ENCODE results near the gene CD47. TPM values are rescaled to one million over a fixed set of nuclear protein-coding genes. Genes with fewer than 3 reads are reported as not detected.

Gene CD47
- total RNA-seq, 1 experiment from 2014 or later = 89.7 TPM

DNA sequence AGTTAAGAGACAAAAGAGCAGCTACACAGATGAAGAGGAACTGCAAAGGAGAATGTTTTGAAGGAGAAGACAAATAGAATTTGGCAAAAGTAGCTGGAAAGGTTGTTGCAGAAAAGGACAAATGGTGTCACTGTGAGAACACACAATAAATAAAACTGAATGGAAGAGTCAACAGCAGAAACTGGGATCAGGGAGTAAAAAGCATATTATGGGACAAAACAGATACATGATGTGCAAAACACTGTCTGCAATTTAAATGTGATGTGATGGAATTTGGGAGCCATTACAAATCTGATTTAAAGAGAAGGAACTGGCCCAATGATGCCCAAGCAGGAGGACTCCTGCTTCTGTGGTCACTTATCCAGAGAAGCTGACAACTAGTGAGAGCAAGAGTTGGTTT lies 46.1 kb downstream of the CD47 start:
- DNase-seq (ENCODE audit: low read depth, low spot score) (no peak), ATAC-seq (no peak)
- POLR2A ChIA-PET = interaction anchor here (0.7 kb wide), 1 partner anchor 225 kb away, joined by 9 read pairs; no protein-coding TSS in a partner anchor
- Histone ChIP-seq H3K4me3 (ENCODE audit: low read depth in 2 of 2, low read length in 2 of 2) (no peak overlapping the region), H3K27me3 (ENCODE audit: control insufficient read depth, insufficient read depth, low read length) (no peaks in the 10 kb centered on the region), H3K27ac (ENCODE audit: low read length) (no peak overlapping the region), H3K9me3 (ENCODE audit: control insufficient read depth, insufficient read depth, low read depth, low read length) (no peaks in the 10 kb centered on the region), H3K36me3 (ENCODE audit: control insufficient read depth, insufficient read depth, low read length) (peaks cover 2% of the 10 kb centered on the region; the same call in 1 of the 2 replicates), H3K4me1 (ENCODE audit: control insufficient read depth, insufficient read depth, low read length) (no peaks in the 10 kb centered on the region)
- BruUV-seq (replicated peaks) = no TSS peak
- TF ChIP-seq REST (IDR thresholded peaks at IDR 0.05; ENCODE audit: insufficient read depth in 1 of 2, low read depth in 2 of 2, low read length in 1 of 2) = no peak
- intact Hi-C loops (cut with micrococcal nuclease; ENCODE audit: unreplicated experiment) (no loop called here), in situ Hi-C loops (cut with HindIII; ENCODE audit: low pct_unique_long_range_greater_than_20kb, low sequenced_read_pairs) (no loop called here)
- CTCF ChIA-PET = no interaction called here

DNA sequence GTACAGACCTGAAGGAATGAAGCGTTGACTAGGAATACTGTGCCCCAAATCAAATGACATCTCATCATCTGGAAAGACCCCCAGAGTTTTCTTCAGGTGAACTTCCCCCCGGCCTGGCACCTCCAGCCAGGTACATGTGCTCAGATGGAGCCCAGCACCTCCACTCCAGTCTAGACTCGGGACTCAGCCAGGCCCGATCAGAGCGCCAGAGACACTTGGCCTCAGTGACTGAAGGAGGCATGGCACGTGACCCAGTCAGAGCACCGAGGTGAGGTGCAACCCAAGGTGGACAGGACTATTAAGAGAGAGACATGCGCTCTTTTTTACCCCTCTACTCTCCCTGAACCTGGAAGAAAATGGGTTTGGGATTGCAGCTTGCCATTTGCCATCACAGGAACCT lies 48.5 kb downstream of the CD47 start:
- Histone ChIP-seq H3K27ac (ENCODE audit: low read length) (no peak overlapping the region), H3K36me3 (ENCODE audit: control insufficient read depth, insufficient read depth, low read length) (peaks cover 2% of the 10 kb centered on the region; the same call in 1 of the 2 replicates), H3K4me1 (ENCODE audit: control insufficient read depth, insufficient read depth, low read length) (no peaks in the 10 kb centered on the region), H3K4me3 (ENCODE audit: low read depth in 2 of 2, low read length in 2 of 2) (no peak overlapping the region), H3K27me3 (ENCODE audit: control insufficient read depth, insufficient read depth, low read length) (no peaks in the 10 kb centered on the region), H3K9me3 (ENCODE audit: control insufficient read depth, insufficient read depth, low read depth, low read length) (no peaks in the 10 kb centered on the region)
- ChIA-PET CTCF (no interaction called here), POLR2A (no interaction called here)
- intact Hi-C loops (cut with micrococcal nuclease; ENCODE audit: unreplicated experiment) = no loop called here
- ATAC-seq = no peak
- in situ Hi-C loops (cut with HindIII; ENCODE audit: low pct_unique_long_range_greater_than_20kb, low sequenced_read_pairs) = no loop called here
- TF ChIP-seq TCF7L2 (IDR thresholded peaks at IDR 0.05; ENCODE audit: low read depth, low read length) = no peak
- TF ChIP-seq POLR2AphosphoS5 (IDR thresholded peaks at IDR 0.05; ENCODE audit: low read depth, low read length) = no peak
- no peak for TF ChIP-seq REST (IDR thresholded peaks at IDR 0.05; ENCODE audit: insufficient read depth in 1 of 2, low read depth in 2 of 2, low read length in 1 of 2)
- TF ChIP-seq SIN3A (IDR thresholded peaks at IDR 0.05; ENCODE audit: borderline replicate concordance, insufficient read depth, low read depth, low read length) = no peak
- no peak for TF ChIP-seq CTCF (IDR thresholded peaks at IDR 0.05)
- no peak for DNase-seq (ENCODE audit: low read depth, low spot score)
- BruUV-seq (replicated peaks) = no TSS peak

Data from Panc1 (cell line).